HCT116 (cell line): ENCODE results near the gene SIGLEC7. TPM values are rescaled to one million over a fixed set of nuclear protein-coding genes. Genes with fewer than 3 reads are reported as not detected.

ENCODE experiments used
- ATAC-seq: fragments of 200-7000 bp; cut with Tn5 transposase; 2 replicates; pipeline ENCODE4 v1.9.1; 2020; ENCODE audit warnings: mild to moderate bottlenecking, moderate library complexity
- BruUV-seq: library from RNA; stranded (reverse); fragments of 400-500 nt; replicated peaks from 2 replicates; lab custom pipeline; 2021; lab: Mats Ljungman, UMichigan
- CTCF ChIA-PET: fragments of 300-600 bp; sonication (Branson Sonifier 250); formaldehyde crosslinking; loops from one replicate; lab custom pipeline; 2021; ENCODE audit warnings: antibody characterized with exemption; lab: Charles Lee
- POLR2A ChIA-PET: fragments of 300-600, 350-600 bp; sonication (Branson Sonifier 250); formaldehyde crosslinking; loops from one replicate; lab custom pipeline; 2021; ENCODE audit warnings: antibody characterized with exemption; lab: Charles Lee
- RAD21 ChIA-PET, 2 experiments: fragments of 300-600 bp; sonication (Branson Sonifier 250); formaldehyde crosslinking; loops; one replicate each; lab custom pipeline; 2023; ENCODE audit warnings: low total read pairs in 2 of 2; ENCODE audit not compliant: uncharacterized antibody in 2 of 2, unreplicated experiment in 2 of 2, low non-redundant PET in 1 of 2; lab: Charles Lee
- DNase-seq: peaks from one replicate; pipeline ENCODE4 v3.0.0-alpha.2; 2010; ENCODE audit warnings: low read depth, low spot score
- H2AFZ ChIP-seq: fragments of 200-600 bp; shearing (Covaris generic), sonication (generic); 2 replicates; pipeline ENCODE4 v1.6.1; 2017; ENCODE audit warnings: low read depth, mixed run types, mixed read lengths, antibody characterized with exemption, low read length; ENCODE audit not compliant: poor library complexity, severe bottlenecking
- H3K27ac ChIP-seq: 2 replicates; pipeline ENCODE4 v1.5.1; 2012; ENCODE audit warnings: low read depth, low read length
- H3K27me3 ChIP-seq: fragments of 200-600 bp; sonication (generic); 2 replicates; pipeline ENCODE4 v1.6.1; 2016; ENCODE audit warnings: mixed run types, low read length, mixed read lengths; ENCODE audit not compliant: insufficient read depth
- H3K36me3 ChIP-seq, 2 experiments: fragments of 200-500 bp in 1 of 2; fragments of 200-600 bp in 1 of 2; sonication (Bioruptor generic) in 1 of 2; sonication (generic) in 1 of 2; 2 replicates each; pipeline versions ENCODE4 v1.5.1 to v1.6.1; 2014 to 2016; ENCODE audit warnings: low read length in 2 of 2, inconsistent platforms in 1 of 2, mixed read lengths in 1 of 2, mixed run types in 1 of 2; ENCODE audit not compliant: insufficient read depth in 2 of 2, control insufficient read depth in 1 of 2
- H3K4me1 ChIP-seq, 2 experiments: fragments of 200-600 bp in 1 of 2; sonication (generic) in 1 of 2; 2 replicates each; pipeline versions ENCODE4 v1.5.1 to v1.6.1; 2012 to 2017; ENCODE audit warnings: low read length in 2 of 2, inconsistent platforms in 1 of 2, mild to moderate bottlenecking in 1 of 2, mixed read lengths in 1 of 2, mixed run types in 1 of 2, moderate library complexity in 1 of 2; ENCODE audit not compliant: insufficient read depth in 2 of 2, control insufficient read depth in 1 of 2
- H3K4me2 ChIP-seq: fragments of 200-600 bp; sonication (generic); 2 replicates; pipeline ENCODE4 v1.6.1; 2017; ENCODE audit warnings: mixed run types, low read length, mixed read lengths
- H3K4me3 ChIP-seq, 2 experiments: fragments of 200-600 bp in 1 of 2; sonication (generic) in 1 of 2; replicated peaks in 1 of 2; 2 replicates each; pipeline ENCODE4 v1.5.1; 2011 to 2016; ENCODE audit warnings: low read length in 2 of 2, control low read depth in 1 of 2, low read depth in 1 of 2, mild to moderate bottlenecking in 1 of 2, mixed read lengths in 1 of 2, mixed run types in 1 of 2
- H3K79me2 ChIP-seq: fragments of 200-600 bp; sonication (generic); 2 replicates; pipeline ENCODE4 v1.6.1; 2017; ENCODE audit warnings: mild to moderate bottlenecking, mixed run types, low read length, moderate library complexity, mixed read lengths; ENCODE audit not compliant: insufficient read depth
- H3K9ac ChIP-seq: fragments of 200-600 bp; sonication (generic); 2 replicates; pipeline ENCODE4 v1.6.1; 2016; ENCODE audit warnings: low read length, mixed read lengths
- H3K9me2 ChIP-seq: fragments of 200-600 bp; sonication (generic), shearing (Covaris generic); 2 replicates; pipeline ENCODE4 v1.6.1; 2017; ENCODE audit warnings: mixed run types, mild to moderate bottlenecking, moderate library complexity; ENCODE audit not compliant: insufficient read depth
- H3K9me3 ChIP-seq, 2 experiments: fragments of 200-500 bp in 1 of 2; fragments of 200-600 bp in 1 of 2; sonication (Bioruptor generic) in 1 of 2; sonication (generic) in 1 of 2; 2 replicates each; pipeline ENCODE4 v1.6.1; 2014 to 2017; ENCODE audit warnings: low read length in 2 of 2, mixed read lengths in 2 of 2, inconsistent platforms in 1 of 2, low read depth in 1 of 2, mild to moderate bottlenecking in 1 of 2, mixed run types in 1 of 2, moderate library complexity in 1 of 2; ENCODE audit not compliant: control insufficient read depth in 1 of 2, insufficient read depth in 1 of 2
- H4K20me1 ChIP-seq: fragments of 200-600 bp; sonication (generic), shearing (Covaris generic); 2 replicates; pipeline ENCODE4 v1.6.1; 2017; ENCODE audit warnings: mixed run types, mild to moderate bottlenecking, moderate library complexity; ENCODE audit not compliant: insufficient read depth
- CBX3 ChIP-seq: IDR thresholded peaks from 2 replicates; pipeline ENCODE4 v1.6.1; 2012; ENCODE audit warnings: low read depth
- CEBPB ChIP-seq: IDR thresholded peaks from 2 replicates; pipeline ENCODE4 v1.6.1; 2012; ENCODE audit warnings: low read depth
- EGR1 ChIP-seq: IDR thresholded peaks from 2 replicates; pipeline ENCODE4 v1.6.1; 2012; ENCODE audit warnings: low read depth
- EZH2 ChIP-seq: fragments of 200-600 bp; sonication (generic); IDR thresholded peaks from 2 replicates; pipeline ENCODE4 v1.6.1; 2017; ENCODE audit warnings: antibody characterized with exemption, mixed run types
- EZH2phosphoT487 ChIP-seq: fragments of 200-600 bp; IDR thresholded peaks from 2 replicates; pipeline ENCODE4 v1.6.1; 2018; ENCODE audit warnings: antibody characterized with exemption, borderline replicate concordance
- FOSL1 ChIP-seq: IDR thresholded peaks from 2 replicates; pipeline ENCODE4 v1.6.1; 2012; ENCODE audit warnings: low read depth
- SRF ChIP-seq: IDR thresholded peaks from 2 replicates; pipeline ENCODE4 v1.6.1; 2012; ENCODE audit warnings: low read depth
- intact Hi-C: fragments of 100-400 bp; cut with micrococcal nuclease; formaldehyde crosslinking; loops from 2 replicates; pipeline ENCODE4 v1.10.0; 2022
- total RNA-seq: library from RNA; stranded (reverse); gene quantifications from one replicate; pipeline ENCODE4 v1.2.1, GENCODE V29; 2021; ENCODE audit not compliant: unreplicated experiment
- TF ChIP-seq, protein P1 (sequence below): IDR thresholded peaks from 2 replicates; pipeline ENCODE4 v1.6.1; 2012
- TF ChIP-seq, protein P2 (sequence below): IDR thresholded peaks from 2 replicates; pipeline ENCODE4 v1.6.1; 2011; ENCODE audit warnings: mild to moderate bottlenecking, low read length, moderate library complexity; ENCODE audit not compliant: insufficient replicate concordance; ENCODE audit errors: extremely low read depth

The SIGLEC7 gene
- total RNA-seq, 1 experiment from 2014 or later: not detected

DNA sequence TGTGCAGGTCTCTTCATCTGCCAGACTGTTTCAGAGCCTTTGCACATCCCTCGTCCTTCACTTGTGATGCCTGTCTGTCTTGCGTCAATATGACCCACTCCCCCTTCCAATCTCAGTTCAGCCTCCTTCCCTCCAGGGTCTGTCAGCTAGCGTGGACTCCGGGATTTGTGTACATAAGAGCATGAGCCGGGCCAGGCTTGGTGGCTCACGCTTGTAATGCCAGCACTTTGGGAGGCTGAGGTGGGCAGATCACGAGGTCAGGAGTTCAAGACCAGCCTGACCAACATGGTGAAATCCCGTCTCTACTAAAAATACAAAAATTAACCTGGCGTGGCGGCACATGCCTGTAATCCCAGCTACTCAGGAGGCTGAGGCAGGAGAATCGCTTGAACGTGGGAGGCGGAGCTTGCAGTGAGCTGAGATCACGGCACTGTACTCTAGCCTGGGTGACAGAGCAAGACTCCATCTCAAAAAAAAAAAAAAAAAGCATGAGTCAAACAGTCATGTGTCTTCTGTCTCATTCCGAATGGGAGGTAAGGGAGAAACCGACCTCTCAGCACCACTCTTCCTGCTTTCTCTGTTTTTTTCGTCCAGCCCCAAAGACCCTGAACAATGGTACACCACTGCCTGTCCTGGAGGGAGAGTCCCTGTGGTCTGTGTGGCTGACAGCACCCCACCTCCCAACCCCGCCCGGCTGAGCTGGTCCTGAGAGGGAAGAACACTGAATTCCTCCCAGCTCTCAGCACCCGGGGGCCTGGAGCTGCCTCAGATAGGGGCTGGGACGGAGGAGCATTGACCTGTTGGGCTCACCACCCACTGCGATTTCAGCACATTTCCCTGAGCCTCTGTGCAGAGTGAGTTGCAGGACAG lies 19.8 kb upstream of the SIGLEC7 start:
- no peaks in the 10 kb centered on the region for H4K20me1 ChIP-seq
- CTCF ChIA-PET: no interaction called here
- no peaks in the 10 kb centered on the region for H3K9me2 ChIP-seq
- no peak overlapping the region for H3K4me3 ChIP-seq
- no peak overlapping the region for H3K4me2 ChIP-seq
- intact Hi-C loops: no loop called here
- H3K9me3 ChIP-seq: no peaks in the 10 kb centered on the region
- no peak overlapping the region for H3K27ac ChIP-seq
- ATAC-seq: no peak
- no peak overlapping the region for H3K9ac ChIP-seq
- H3K79me2 ChIP-seq: no peaks in the 10 kb centered on the region
- no TSS peak for BruUV-seq
- no peak overlapping the region for H2AFZ ChIP-seq
- no peak for DNase-seq
- H3K27me3 ChIP-seq: 0 out of 2 replicates have a peak, but pooled peaks cover 4% of the 10 kb centered on the region
- peaks cover 0 to 8% of the 10 kb centered on the region in 2 experiments; a peak in 1 of 4 replicates for H3K4me1 ChIP-seq
- POLR2A ChIA-PET: no interaction called here
- no peaks in the 10 kb centered on the region for H3K36me3 ChIP-seq
- RAD21 ChIA-PET: no interaction called here
- TF ChIP-seq EZH2 (no peak), FOSL1 (no peak), CBX3 (no peak), EGR1 (no peak), SRF (no peak), CEBPB (no peak), EZH2phosphoT487 (no peak)
- TF ChIP-seq, protein P1, sequence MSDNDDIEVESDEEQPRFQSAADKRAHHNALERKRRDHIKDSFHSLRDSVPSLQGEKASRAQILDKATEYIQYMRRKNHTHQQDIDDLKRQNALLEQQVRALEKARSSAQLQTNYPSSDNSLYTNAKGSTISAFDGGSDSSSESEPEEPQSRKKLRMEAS: no peak
- TF ChIP-seq, protein P2, sequence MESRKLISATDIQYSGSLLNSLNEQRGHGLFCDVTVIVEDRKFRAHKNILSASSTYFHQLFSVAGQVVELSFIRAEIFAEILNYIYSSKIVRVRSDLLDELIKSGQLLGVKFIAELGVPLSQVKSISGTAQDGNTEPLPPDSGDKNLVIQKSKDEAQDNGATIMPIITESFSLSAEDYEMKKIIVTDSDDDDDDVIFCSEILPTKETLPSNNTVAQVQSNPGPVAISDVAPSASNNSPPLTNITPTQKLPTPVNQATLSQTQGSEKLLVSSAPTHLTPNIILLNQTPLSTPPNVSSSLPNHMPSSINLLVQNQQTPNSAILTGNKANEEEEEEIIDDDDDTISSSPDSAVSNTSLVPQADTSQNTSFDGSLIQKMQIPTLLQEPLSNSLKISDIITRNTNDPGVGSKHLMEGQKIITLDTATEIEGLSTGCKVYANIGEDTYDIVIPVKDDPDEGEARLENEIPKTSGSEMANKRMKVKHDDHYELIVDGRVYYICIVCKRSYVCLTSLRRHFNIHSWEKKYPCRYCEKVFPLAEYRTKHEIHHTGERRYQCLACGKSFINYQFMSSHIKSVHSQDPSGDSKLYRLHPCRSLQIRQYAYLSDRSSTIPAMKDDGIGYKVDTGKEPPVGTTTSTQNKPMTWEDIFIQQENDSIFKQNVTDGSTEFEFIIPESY: no peak
